GM12878 (cell line): ENCODE results near the gene SLC12A4.

Experiments
- EZH2 ChIP-seq: IDR thresholded peaks from 2 replicates; pipeline ENCODE4 v1.6.1; 2012; ENCODE audit warnings: low read depth, mild to moderate bottlenecking, control low read depth, inconsistent platforms, low read length, borderline replicate concordance; ENCODE audit not compliant: control insufficient read depth
- ZNF274 ChIP-seq: IDR thresholded peaks from one replicate; pipeline ENCODE4 v1.8.0; 2011; ENCODE audit not compliant: insufficient read length, insufficient read depth

- TF ChIP-seq ZNF274 (no peak), EZH2 (no peak)
Observed at GRCh38 chr16:67927131-67927941, 41.1 kb downstream of the SLC12A4 start.
